Muscle layer of duodenum (tissue), 2 donors: ENCODE measurements around the gene CSNK2A1.

Source experiments
- H3K27ac ChIP-seq: one replicate; pipeline ENCODE4 v1.7.0; 2013; ENCODE audit warnings: mild to moderate bottlenecking, low read length
- H3K27me3 ChIP-seq: one replicate; pipeline ENCODE4 v1.7.0; 2013; ENCODE audit warnings: low read depth, mild to moderate bottlenecking, control low read depth, low read length
- H3K36me3 ChIP-seq, 2 donors: one replicate each; pipeline ENCODE4 v1.7.0; 2013; ENCODE audit warnings: low read length in 2 of 2, control low read depth in 1 of 2, mild to moderate bottlenecking in 1 of 2; ENCODE audit not compliant: insufficient read depth in 2 of 2, control insufficient read depth in 1 of 2
- H3K4me1 ChIP-seq, 2 donors: one replicate each; pipeline ENCODE4 v1.7.0; 2013; ENCODE audit warnings: low read length in 2 of 2, mild to moderate bottlenecking in 2 of 2, control low read depth in 1 of 2, moderate library complexity in 1 of 2; ENCODE audit not compliant: insufficient read depth in 2 of 2, control insufficient read depth in 1 of 2
- H3K4me3 ChIP-seq, 2 donors: one replicate each; pipeline ENCODE4 v1.7.0; 2013; ENCODE audit warnings: low read length in 2 of 2, low read depth in 1 of 2, mild to moderate bottlenecking in 1 of 2
- H3K9me3 ChIP-seq, 2 donors: one replicate each; pipeline ENCODE4 v1.7.0; 2013; ENCODE audit warnings: low read length in 2 of 2, control low read depth in 1 of 2, mild to moderate bottlenecking in 1 of 2; ENCODE audit not compliant: control insufficient read depth in 1 of 2
- donor health status: healthy.

The CSNK2A1 gene

GRCh38 chr20:433300-433975 lies 110.2 kb downstream of the CSNK2A1 start:
- Histone ChIP-seq H3K4me3 (no peak overlapping the region), H3K9me3 (no peaks in the 10 kb centered on the region), H3K4me1 (no peaks in the 10 kb centered on the region), H3K36me3 (peaks cover 46 to 80% of the 10 kb centered on the region in 2 donors), H3K27ac (no peak overlapping the region), H3K27me3 (no peaks in the 10 kb centered on the region)

GRCh38 chr20:432677-433299 lies 110.8 kb downstream of the CSNK2A1 start:
- Histone ChIP-seq H3K36me3 (peaks cover 42 to 80% of the 10 kb centered on the region in 2 donors), H3K4me1 (no peaks in the 10 kb centered on the region), H3K4me3 (no peak overlapping the region), H3K27me3 (no peaks in the 10 kb centered on the region), H3K9me3 (no peaks in the 10 kb centered on the region), H3K27ac (no peak overlapping the region)

GRCh38 chr20:432208-432607 lies 111.4 kb downstream of the CSNK2A1 start:
- Histone ChIP-seq H3K4me1 (no peaks in the 10 kb centered on the region), H3K36me3 (peaks cover 42 to 81% of the 10 kb centered on the region in 2 donors), H3K4me3 (no peak overlapping the region), H3K9me3 (no peaks in the 10 kb centered on the region), H3K27me3 (no peaks in the 10 kb centered on the region), H3K27ac (no peak overlapping the region)

- H3K4me3 ChIP-seq, result no peak overlapping the region
- peaks cover 39 to 82% of the 10 kb centered on the region in 2 donors for H3K36me3 ChIP-seq
- H3K27ac ChIP-seq, result no peak overlapping the region
- no peaks in the 10 kb centered on the region for H3K4me1 ChIP-seq
- no peaks in the 10 kb centered on the region for H3K27me3 ChIP-seq
- H3K9me3 ChIP-seq, result no peaks in the 10 kb centered on the region
Observed at GRCh38 chr20:431012-431904, 112.3 kb downstream of the CSNK2A1 start.

GRCh38 chr20:430091-430999 lies 113.2 kb downstream of the CSNK2A1 start:
- H3K36me3 ChIP-seq, result peaks cover 34 to 82% of the 10 kb centered on the region in 2 donors
- no peak overlapping the region for H3K27ac ChIP-seq
- no peaks in the 10 kb centered on the region for H3K4me1 ChIP-seq
- H3K9me3 ChIP-seq, result no peaks in the 10 kb centered on the region
- no peak overlapping the region for H3K4me3 ChIP-seq
- H3K27me3 ChIP-seq, result no peaks in the 10 kb centered on the region

GRCh38 chr20:428658-429200 lies 114.9 kb downstream of the CSNK2A1 start:
- H3K9me3 ChIP-seq, result no peaks in the 10 kb centered on the region
- H3K36me3 ChIP-seq, result peaks cover 36 to 81% of the 10 kb centered on the region in 2 donors
- H3K27ac ChIP-seq, result no peak overlapping the region
- H3K4me1 ChIP-seq, result no peaks in the 10 kb centered on the region
- no peaks in the 10 kb centered on the region for H3K27me3 ChIP-seq
- H3K4me3 ChIP-seq, result no peak overlapping the region

GRCh38 chr20:427849-428657 lies 115.5 kb downstream of the CSNK2A1 start:
- Histone ChIP-seq H3K27ac (no peak overlapping the region), H3K9me3 (no peaks in the 10 kb centered on the region), H3K27me3 (no peaks in the 10 kb centered on the region), H3K4me3 (no peak overlapping the region), H3K36me3 (peaks cover 36 to 81% of the 10 kb centered on the region in 2 donors), H3K4me1 (no peaks in the 10 kb centered on the region)

GRCh38 chr20:427401-427800 lies 116.2 kb downstream of the CSNK2A1 start:
- Histone ChIP-seq H3K36me3 (peaks cover 37 to 80% of the 10 kb centered on the region in 2 donors), H3K4me3 (no peak overlapping the region), H3K27me3 (no peaks in the 10 kb centered on the region), H3K27ac (no peak overlapping the region), H3K9me3 (no peaks in the 10 kb centered on the region), H3K4me1 (no peaks in the 10 kb centered on the region)

- Histone ChIP-seq H3K9me3 (no peaks in the 10 kb centered on the region), H3K27me3 (no peaks in the 10 kb centered on the region), H3K36me3 (peaks cover 44 to 80% of the 10 kb centered on the region in 2 donors), H3K4me3 (no peak overlapping the region), H3K4me1 (no peaks in the 10 kb centered on the region), H3K27ac (no peak overlapping the region)
Observed at GRCh38 chr20:426566-426965, 117.0 kb downstream of the CSNK2A1 start.
